Measurements from ENCODE around the gene WDR88. TPM values are rescaled to one million over a fixed set of nuclear protein-coding genes. Genes with fewer than 3 reads are reported as not detected.
"Not testable (repeated sequence)": the region's sequence is repeated elsewhere in the genome, so short reads cannot be mapped to it uniquely, and the experiment has no call there.

The WDR88 gene
- polyA plus RNA-seq, 3 donors: not detected

DNA sequence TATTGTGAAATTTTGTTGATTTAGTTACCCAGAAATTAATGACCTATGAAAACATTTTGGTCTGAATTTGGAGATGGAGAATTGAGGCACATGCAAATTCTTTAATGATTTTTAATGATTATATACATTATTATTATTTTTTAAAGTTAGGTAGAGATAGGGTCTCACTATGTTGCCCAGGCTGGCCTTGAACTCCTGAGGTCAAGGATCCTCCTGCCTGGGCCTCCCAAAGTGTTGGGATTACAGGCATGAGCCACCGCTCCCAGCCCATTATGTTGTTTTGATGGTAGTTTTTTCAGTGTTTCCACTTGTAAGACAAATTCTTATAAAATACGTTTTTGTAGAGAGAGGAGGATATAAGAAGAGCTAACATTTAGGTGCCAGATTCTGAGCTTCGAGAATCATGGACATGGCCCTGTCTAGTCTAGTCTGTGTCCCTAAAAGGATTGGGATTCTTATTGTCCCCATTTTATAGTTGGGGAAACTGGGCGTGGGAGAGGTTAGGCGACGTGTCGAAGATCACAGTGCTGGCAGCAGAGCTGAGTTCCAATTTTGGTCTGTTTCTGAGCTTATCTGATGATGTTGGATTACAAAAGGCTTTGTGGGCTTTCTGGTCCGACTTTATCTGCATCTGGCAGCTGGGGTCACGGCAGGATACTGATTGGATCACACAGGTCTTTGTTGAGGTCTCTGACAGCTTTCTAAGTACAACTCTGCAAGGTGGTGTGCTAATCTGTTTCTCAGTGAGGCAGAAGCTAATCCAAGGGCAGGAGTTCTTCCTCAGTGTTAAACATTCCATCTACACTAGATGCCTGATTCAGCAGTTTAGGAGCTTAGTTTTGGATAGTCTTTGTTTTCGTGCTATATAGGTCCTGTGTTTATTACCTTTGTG, 7.5 kb upstream of the WDR88 start:
- WGBS, 3 donors: 77 to 82% (median 81%) methylated on average over 10 of the region's 10 CpGs
- no peak overlapping the region for H3K27ac ChIP-seq (ENCODE audit: low read depth, low read length)

DNA sequence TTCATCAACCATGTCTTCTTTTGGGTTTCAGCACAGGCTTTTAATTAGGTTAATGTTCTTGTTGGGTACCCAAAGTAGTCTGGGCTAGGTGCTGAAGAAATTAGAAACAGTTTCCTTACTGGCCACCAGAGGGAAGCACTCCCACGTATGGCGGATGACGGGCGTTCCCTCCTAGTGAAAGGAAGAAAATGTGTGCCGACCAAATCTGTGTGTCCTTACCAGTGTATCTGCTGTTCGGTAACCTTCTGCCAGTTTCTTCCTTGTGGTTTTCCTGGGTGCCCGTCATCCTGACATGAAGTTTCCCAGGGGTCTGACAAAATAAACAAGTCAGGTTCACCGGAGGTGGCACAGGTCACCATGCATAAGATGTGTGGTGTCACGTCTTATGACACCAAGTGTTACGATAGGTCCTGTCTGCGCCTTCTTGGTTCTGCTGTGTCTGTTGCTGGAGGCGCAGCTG, 6.0 kb upstream of the WDR88 start:
- WGBS, 3 donors: 35 to 36% (median 35%) methylated on average over 12 of the region's 12 CpGs
- H3K27ac ChIP-seq (ENCODE audit: low read depth, low read length): no peak overlapping the region

DNA sequence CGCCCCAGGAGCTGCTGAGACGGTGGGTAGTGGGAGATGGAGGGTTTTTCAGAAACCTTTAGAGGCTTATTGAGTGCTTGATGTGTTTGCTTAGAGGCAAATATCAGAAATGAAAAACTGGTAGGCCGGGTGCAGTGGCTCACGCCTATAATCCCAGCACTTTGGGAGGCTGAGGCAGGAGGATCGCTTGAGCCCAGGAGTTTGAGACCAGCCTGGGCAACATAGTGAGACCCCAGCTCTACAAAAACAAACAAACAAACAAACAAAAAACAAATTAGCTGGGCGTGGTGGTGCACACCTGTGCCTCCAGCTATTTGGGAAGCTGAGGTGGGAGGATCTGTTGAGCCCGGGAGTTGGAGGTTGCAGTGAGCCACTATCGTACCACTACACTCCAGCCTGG, 5.2 kb upstream of the WDR88 start:
- 92 to 97% (median 94%) methylated on average over 8 of the region's 8 CpGs for WGBS, 3 donors
- not testable (repeated sequence) for H3K27ac ChIP-seq (ENCODE audit: low read depth, low read length)

DNA sequence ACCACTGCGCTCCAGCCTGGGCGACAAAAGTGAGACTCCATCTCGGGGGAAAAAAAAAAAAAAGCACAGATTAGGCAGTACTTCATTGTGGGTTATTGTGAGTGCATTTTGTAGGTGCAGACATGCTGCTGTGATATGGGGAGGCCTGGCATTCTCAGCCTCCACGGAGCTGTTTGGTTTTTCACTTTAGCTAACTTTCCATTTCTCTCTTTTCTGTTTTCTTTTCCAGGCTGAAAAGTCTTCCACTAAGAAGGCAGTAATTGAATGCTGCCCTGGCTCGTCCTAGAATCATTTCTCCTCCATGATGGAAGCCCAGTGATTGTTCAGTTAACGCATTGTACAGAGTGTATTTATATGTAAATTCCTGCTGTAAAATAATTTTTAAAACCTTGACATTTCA, 2.0 kb upstream of the WDR88 start:
- 88 to 94% (median 91%) methylated on average over 6 of the region's 6 CpGs for WGBS, 3 donors
- H3K27ac ChIP-seq (ENCODE audit: low read depth, low read length): no peak overlapping the region

DNA sequence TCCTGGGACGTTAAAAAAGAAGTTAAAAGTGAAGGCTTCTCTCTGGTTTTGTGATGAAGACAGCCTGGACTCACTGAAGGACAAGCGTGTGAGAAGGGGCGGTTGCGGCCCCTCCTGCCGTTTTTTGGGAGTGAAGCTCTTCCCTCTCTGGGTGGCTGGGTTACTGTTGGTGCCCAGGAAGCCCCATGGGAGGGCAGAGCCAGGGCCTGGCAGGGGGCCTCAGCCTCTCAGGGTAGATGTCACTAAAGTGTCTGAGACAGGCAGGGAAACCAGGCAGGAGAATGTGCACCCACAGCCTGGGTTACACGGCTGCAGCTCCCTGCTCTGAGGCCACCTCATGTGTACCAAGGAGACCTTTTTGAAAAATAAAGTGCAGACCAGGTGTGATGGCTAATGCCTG, 1.5 kb upstream of the WDR88 start:
- 80 to 95% (median 93%) methylated on average over 6 of the region's 6 CpGs for WGBS, 3 donors

DNA sequence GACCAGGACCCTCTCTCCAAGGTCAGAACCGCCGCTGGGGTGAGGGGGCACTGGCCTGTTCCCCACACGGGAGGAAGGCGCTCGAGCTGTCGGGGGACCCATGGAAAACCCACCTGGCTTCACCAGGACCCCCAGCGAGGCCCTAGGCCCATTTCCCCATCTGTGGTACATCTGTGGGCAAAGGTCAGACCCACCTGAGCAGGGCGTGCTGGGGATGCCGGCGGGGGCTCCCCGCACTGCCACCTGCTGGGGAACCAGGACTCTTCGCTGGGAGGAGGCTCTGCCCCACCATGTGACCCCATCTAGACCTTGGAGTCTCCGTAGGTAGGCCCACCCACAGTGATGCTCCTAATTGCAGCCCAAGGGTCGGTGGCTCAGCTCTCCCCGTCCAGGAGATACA, 511 bp downstream of the WDR88 start:
- WGBS, 3 donors: 71 to 88% (median 83%) methylated on average over 15 of the region's 15 CpGs
- H3K27ac ChIP-seq (ENCODE audit: low read depth, low read length): no peak overlapping the region

More for the DNA sequence above, 1.5 kb upstream of the WDR88 start:
- H3K27ac ChIP-seq (ENCODE audit: low read depth, low read length): no peak overlapping the region

DNA sequence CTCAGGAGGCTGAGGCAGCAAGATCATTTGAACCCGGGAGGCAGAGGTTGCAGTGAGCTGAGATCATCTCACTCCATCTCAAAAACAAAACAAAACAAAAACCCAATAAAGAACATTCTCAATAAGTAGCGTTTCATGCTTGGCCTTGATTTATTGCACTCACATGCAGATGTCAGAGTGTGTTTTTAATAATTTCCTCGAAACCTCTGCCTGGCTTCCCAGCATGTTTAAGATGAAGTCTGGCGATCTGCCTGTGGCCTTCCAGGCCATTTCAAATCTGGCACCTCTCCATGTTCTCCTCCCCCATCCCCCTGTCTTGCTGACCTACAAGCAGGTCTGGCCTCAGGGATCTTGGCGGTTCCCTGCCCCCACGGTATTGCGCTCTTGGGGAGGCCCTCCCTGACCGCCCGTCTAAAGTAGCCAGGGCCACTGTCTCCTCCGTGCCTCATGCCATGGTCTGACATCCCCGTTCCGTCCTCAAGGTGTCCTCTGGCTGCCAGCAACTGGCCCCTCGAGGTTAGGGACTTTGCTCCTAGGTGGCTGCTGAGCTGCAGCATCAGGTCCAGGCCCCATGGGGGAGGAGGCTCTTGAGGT, 1.6 kb downstream of the WDR88 start:
- WGBS, 3 donors: 28 to 51% (median 39%) methylated on average over 13 of the region's 13 CpGs
- H3K27ac ChIP-seq (ENCODE audit: low read depth, low read length): no peak overlapping the region

DNA sequence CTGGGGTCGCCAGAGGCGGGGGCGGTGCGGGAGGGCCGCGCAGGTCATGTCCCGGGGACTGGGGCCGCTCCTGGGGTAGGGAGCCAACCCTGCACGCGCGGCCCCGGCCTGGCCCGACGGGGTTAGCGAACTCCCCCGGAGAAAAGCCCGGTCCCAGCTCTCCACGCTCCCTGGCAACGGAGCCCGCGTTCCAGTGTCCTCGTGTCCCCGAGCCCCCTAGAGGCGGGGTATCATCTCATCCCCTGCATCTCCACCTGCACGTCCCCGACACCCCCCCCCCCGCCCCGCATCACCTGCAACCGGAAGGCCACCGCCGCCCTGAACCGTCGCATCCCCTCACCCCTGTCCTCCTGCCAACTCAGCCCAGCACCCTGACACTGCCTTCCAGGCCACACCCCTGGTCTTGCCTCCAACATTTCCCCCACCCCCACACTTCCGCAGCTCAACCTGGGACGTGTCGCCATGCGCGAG, 2.7 kb downstream of the WDR88 start:
- no peak overlapping the region for H3K27ac ChIP-seq (ENCODE audit: low read depth, low read length)
- WGBS, 3 donors: 8 to 21% (median 11%) methylated on average over 30 to 38 of the region's 38 CpGs

DNA sequence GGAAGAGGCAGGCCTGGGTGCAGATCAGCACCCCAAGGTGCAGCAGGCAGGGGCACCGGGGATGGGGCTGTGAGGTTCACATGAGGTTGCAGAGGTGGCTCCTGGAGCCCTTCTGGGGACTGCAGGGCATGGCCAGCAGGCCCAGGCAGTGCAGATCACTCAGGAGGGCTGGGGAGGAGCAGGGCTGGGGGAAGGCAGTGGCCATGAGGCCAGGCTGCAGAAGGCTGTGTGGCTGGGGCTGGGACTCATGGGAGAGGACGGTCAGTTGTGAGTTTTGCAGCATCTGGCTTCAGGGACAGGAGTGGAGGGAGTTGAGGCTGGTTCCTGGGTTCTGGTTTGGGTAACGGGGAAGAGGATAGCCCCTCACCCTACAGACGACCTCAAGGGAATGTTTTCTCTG, 7.3 kb downstream of the WDR88 start:
- H3K27ac ChIP-seq (ENCODE audit: low read depth, low read length): no peak overlapping the region
- 71 to 77% (median 74%) methylated on average over 4 of the region's 4 CpGs for WGBS, 3 donors

DNA sequence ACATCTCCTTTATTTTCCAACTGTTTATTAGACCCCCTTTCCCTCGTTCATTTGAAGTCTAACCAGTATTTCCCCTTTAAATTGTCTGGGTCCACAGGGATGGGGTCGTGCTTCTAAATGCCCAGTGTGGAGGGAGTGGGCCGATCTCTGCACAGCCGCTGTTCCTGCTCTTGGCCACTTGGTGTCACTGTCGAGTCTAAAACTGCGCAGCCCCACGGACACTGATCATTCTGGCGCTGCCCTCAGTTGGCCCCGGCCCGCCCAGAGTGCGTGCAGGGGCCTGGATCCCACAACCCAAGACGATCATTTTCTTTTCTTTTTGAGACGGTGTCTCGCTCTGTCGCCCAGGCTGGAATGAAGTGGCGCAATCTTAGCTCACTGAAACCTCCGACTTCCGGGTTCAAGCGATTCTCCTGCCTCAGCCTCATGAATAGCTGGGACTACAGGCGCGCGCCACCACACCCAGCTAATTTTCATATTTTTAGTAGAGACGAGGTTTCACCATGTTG, 12.0 kb downstream of the WDR88 start:
- WGBS, 3 donors: 23 to 28% (median 24%) methylated on average over 23 of the region's 23 CpGs
- H3K27ac ChIP-seq (ENCODE audit: low read depth, low read length): no peak overlapping the region

DNA sequence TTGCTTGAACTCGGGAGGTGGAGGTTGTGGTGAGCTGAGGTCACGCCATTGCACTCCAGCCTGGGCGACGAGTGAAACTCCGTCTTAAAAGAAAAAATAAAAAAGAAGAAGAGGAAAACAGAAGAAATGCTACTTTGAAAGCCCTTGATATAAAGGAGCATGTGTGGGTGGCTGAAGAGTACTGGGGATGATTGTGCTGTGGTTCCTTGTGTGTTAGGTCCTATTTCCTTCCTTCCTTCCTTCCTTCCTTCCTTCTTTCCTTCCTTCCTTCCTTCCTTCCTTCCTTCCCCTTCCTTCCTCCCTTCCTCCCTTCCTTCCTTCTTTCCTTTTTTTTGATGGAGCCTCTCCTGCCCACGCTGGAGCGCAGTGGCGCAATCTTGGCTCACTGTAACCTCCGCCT, 14.3 kb downstream of the WDR88 start:
- no peak overlapping the region for H3K27ac ChIP-seq (ENCODE audit: low read depth, low read length)
- WGBS, 3 donors: 84 to 96% (median 88%) methylated on average over 9 of the region's 9 CpGs

DNA sequence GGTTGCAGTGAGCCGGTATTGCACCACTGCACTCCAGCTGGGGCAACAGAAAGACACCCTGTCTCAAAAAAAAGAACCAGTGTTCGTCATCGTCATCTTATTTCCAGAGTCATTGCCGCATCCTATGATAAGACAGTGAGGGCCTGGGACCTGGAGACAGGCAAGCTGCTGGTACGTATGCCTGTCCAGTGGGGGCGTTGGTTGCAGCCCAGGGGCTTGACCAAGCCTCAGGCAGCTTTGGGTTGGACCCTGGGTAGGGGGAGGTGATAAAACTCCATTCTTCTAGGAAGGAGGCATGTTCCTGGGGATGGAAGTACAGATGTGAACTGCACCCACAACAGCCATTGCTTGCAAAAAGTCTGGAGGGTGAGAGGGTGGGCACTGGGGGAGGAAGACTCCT, 15.6 kb downstream of the WDR88 start:
- WGBS, 3 donors: 81 to 91% (median 88%) methylated on average over 6 of the region's 6 CpGs
- H3K27ac ChIP-seq (ENCODE audit: low read depth, low read length): no peak overlapping the region

DNA sequence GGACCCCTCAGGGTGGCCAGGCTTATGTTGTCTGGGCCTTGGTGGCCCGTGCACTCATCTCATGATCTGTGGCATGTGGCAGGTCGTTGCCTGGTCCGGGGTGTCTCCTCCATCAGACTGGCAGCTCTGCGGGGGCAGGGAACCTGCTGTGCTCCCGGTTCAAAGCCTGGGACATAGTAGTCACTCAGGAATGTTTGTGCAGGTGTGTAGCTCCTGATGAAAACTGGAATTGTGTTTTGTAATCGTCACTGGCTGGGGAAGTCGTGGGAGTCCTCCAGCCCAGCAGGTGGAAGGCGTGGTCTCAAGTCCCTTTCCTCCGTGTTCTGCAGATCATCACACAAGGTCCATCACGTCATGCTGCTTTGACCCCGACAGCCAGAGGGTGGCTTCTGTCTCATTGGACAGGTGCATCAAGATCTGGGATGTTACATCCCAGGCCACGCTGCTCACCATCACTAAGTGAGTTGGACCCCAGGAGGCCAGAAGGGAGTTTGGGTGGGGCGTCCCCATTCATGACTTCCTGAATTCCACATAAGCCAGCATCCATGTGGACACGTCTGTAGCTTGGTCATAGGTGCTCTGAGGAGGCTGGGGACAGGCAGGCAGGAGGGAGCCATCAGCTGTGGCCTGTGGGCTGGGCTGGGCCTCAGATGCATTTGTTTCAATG, 19.1 kb downstream of the WDR88 start:
- 63 to 79% (median 71%) methylated on average over 14 of the region's 14 CpGs for WGBS, 3 donors
- H3K27ac ChIP-seq (ENCODE audit: low read depth, low read length): no peak overlapping the region

DNA sequence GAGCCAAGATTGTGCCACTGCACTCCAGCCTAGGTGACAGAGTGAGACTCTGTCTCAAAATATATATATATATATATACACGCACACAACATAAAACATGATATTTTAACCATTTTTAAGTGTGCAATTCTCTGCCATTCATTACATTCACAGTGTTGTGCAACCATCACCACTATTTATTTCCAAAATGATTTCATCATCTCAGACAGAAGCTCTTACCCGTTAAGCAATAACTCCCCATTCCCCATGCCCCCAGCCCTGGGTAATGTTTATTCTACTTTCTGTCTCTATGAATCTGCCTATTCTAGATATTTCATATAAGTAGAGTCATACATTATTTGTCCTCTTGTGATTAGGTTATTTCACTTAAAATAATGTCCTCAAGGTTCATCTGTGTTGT, 20.3 kb downstream of the WDR88 start:
- whole genome bisulfite sequencing, 3 donors: 46 to 69% (median 61%) methylated on average over 2 of the region's 2 CpGs
- no peak overlapping the region for H3K27ac ChIP-seq (ENCODE audit: low read depth, low read length)

DNA sequence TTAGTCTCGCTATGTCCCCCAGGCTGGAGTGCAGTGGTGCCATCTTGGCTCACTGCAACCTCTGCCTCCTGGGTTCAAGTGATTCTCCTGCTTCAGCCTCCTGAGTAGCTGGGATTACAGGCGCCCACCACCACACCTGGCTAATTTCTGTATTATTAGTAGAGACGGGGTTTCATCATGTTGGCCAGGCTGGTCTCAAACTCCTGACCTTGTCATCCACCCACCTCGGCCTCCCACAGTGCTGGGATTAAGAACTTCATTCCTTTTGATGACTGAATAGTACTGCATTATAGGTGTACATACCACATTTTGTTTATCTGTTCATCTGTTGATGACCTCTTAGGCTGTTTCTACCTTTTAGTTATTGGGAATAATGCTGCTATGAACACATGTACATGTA, 20.7 kb downstream of the WDR88 start:
- WGBS, 3 donors: 79 to 84% (median 83%) methylated on average over 4 of the region's 4 CpGs

DNA sequence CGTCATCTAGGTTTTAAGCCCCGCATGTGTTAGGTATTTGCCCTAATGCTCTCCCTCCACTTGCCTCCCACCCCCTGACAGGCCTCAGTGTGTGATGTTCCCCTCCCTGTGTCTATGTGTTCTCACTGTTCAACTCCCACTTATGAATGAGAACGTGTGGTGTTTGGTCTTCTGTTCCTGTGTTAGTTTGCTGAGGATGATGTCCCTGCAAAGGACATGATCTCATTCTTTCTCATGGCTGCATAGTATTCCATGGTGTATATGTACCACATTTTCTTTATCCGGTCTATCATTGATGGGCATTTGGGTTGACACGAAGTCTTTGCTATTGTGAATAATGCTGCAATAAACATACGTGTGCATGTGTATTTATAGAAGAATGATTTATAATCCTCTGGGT, 22.4 kb downstream of the WDR88 start:
- WGBS, 3 donors: 84 to 87% (median 85%) methylated on average over 6 of the region's 6 CpGs
- H3K27ac ChIP-seq (ENCODE audit: low read depth, low read length): not testable (repeated sequence)

More for the DNA sequence above, 20.7 kb downstream of the WDR88 start:
- not testable (repeated sequence) for H3K27ac ChIP-seq (ENCODE audit: low read depth, low read length)

DNA sequence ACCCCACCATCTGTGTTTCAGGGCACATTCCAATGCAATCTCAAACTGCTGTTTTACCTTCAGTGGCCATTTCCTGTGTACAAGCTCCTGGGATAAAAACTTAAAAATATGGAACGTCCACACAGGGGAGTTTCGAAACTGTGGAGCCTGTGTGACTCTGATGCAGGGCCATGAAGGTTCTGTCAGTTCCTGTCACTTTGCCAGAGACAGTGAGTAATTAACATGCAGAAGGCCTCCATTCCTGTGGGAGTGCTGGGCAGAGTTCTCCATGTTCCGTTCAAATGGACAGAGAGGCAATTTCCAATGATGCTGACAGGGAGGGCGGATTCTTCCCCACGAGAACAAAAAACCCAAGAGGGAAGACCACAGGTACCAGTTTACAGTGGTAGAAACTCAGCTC, 24.4 kb downstream of the WDR88 start:
- WGBS, 3 donors: 55 to 70% (median 57%) methylated on average over 5 of the region's 5 CpGs
- no peak overlapping the region for H3K27ac ChIP-seq (ENCODE audit: low read depth, low read length)

DNA sequence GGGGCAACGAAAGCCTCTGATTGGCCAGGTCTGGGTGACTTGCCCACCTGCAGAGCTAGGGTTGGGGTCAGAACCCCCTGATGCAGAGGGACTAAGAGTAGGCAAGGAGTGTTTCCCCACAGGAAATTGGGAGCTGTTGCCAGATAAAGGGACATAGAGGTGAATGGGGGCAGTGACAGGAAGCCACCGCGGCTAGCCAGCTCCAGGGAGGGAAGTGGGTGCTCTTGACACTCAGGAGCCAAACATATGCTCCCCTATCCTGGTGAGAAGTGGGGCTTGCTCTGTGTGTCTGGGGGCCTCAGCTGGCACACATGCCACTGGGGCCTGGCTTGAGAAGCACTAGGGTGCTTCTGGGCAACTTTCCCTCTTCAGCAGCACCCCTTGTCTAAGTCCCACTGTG, 26.0 kb downstream of the WDR88 start:
- 43 to 72% (median 55%) methylated on average over 3 of the region's 3 CpGs for WGBS, 3 donors

DNA sequence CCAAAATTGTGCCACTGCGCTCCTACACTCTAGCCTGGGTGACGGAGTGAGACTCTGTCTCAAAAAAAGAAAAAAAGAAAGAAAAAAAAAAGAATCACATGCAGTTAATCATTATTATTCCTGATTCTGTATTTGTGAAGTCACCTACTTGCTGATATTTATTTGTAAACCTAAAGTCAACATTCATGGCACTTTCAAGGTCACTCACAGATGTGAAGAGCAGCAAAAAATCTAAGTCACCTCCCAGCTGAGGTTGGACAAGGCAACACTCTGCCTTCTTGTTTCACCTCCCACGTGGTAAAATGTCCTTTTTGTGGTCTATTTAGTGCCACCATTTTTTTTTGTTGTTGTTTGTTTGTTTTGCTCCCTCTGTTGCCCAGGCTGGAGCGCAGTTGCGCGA, 26.5 kb downstream of the WDR88 start:
- no peak overlapping the region for H3K27ac ChIP-seq (ENCODE audit: low read depth, low read length)
- WGBS, 3 donors: 66 to 89% (median 86%) methylated on average over 6 of the region's 6 CpGs

More for the DNA sequence above, 26.0 kb downstream of the WDR88 start:
- H3K27ac ChIP-seq (ENCODE audit: low read depth, low read length): no peak overlapping the region

Data from adipose tissue (tissue), 3 donors.